Hematopoietic multipotent progenitor cell treated with erythropoietin and hydrocortisone succinate and interleukin-3 and kit ligand, for 17 days (in vitro differentiated cells): Measurements from ENCODE around the gene CCDC106.
A peak's percentile ranks its signal among the peaks of the same experiment; 100 is the strongest.

ENCODE experiments used
- DNase-seq: peaks from one replicate; pipeline ENCODE4 v3.0.0-alpha.2; 2015; ENCODE audit warnings: low spot score

CCDC106 gene

GRCh38 chr19:55647732-55648584 is at the start of gene CCDC106:
Gene CCDC106, plus strand, starts transcription at chr19:55648212. Its CDS starts 835 bp downstream, at chr19:55649047.
- DNase-seq: no peak

DNA sequence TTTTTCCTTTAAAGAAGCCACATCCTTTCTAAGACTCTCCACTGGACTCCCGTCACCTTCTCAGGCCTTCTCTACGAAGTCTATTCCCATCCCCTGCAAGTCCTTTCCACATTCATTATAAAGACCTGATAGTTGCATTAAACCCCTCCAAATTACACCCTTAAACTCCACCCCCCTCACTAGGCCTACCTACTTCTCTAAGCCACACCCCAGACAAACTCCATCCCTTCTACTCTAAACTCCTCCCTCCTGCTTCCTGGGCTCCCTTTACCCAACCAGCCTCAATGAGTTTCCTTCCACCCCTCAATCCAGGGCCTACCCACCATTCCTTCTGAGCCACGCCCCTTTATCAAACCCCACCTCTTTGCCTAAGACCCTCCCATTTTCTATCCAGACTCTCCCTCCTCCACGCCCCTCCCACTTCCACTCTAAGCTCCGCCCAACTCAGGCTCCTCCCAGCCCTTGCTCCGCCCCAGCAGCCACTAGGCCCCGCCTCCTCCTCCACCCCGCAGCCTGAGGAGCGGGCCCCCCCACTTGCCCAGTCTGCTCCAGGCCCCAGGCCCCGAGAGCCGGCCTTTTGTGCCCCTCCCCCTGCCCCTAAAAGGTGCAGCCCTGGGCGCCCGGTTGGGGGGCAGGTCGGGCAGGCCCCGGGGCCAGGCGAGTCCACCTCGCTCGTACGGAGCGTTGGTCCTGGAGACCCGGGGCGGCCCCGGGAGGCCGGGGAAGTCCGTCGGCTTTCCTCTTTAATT is 49.1 kb upstream of the CCDC106 start:
- DNase-seq: peak; percentile 97

- peak; percentile 95 for DNase-seq
Observed at GRCh38 chr19:55599468-55599841, 48.6 kb upstream of the CCDC106 start, which contains the start of gene FIZ1. Gene FIZ1, minus strand, starts transcription at chr19:55599517. Its CDS starts 1,652 bp downstream, at chr19:55597865.

DNA sequence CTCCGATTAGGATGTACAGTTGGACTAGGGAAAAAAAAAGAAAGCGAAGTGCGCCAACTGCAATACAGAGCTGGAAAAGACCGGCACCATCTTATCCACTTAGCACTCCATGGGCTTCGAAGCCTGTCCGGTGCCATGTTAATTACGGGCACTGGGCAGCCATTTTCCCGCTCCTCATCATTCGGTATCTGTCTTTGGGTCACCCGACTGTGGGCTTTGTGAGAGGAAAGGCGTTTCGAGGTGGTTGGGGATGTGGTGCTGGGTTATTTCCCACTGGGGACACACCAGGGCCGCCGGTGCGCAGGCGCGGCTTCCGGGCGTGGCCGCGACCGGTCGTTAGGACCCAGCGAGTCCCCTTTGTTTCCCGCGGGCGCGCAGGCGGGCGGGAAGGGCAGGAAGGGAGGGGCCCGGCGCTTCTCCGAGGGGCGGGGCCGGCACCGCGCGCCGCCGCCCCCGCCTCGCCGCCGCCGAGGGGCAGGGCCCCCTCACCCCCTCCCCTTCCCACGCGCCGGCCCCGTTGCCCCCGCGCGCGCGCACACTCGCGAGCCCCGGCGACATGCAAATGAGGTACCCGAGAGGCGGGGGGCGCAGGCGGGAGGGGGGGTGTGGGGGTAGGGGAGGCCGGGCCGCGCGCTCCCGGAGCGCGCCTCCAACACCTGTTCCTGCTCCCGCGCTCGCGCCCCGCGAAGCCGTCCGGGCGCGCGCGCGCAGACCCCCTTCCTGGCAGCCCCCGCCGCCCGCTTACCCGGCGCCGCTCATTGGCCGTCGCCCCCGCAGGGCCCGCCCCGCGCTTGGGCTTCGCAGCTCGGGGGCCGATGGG is 48.0 kb upstream of the CCDC106 start, which contains the start of gene ZNF524:
Gene ZNF524 (plus strand): TSS at position 447 of the 820 bp plus-strand sequence. CDS start 1,825 bp downstream, outside the sequence.
- DNase-seq: no peak

GRCh38 chr19:55600662-55601028 is 47.4 kb upstream of the CCDC106 start:
- no peak for DNase-seq

DNA sequence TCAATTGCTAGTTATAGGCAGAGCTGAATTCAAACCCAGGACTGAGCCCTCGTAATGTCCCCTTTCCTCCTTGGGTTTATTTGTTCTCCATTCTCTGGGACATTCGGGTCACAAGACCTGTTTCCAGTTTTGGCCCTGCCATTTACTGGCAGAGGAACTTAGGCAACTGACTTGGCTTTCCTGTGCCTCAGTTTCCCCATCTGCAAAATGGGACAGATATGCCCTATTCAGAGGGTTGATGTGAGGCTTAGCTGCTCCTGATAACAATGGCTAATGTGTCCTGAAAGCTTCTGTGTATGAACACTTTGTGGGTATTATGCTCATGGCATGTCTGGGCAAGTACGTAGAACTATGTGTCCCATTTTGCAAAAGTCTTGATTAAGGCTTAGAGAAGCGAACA is 46.9 kb upstream of the CCDC106 start:
- DNase-seq: peak; percentile 15

- no peak for DNase-seq
Observed at GRCh38 chr19:55602104-55603001, 45.7 kb upstream of the CCDC106 start.

GRCh38 chr19:55603115-55603514 is 44.9 kb upstream of the CCDC106 start:
- no peak for DNase-seq

DNA sequence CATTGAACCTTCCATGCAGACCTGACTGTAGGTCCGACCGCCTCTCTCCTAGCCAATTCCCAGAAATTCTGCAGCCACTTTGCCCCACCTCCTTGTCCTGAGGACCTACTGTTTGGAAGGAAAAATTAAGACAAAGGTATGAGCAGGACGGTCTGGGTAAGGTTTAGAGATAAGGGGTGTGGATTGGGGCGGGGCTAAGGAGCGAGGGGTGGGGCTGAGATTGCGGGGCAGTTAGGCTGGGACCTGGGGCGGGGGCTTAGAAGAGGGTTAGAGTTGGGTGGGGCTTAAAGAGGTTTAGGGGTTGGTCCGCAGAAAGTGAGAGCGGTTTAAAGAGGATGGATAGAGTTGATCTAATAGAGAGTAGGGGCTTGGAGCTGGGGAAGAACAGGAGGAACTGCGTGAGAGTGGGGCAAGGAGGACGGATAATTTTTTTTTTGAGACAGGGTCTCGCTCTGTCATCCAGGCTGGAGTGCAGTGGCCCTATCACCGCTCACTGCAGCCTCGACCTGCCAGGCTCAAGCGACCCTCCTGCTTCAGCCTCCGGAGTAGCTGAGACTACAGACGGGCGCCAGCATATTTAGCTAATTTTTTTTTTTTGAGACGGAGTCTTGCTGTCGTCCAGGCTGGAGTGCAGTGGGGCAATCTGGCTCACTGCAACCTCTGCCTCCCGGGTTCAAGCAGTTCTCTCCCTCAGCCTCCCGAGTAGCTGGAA is 44.3 kb upstream of the CCDC106 start:
- peak; percentile 21 for DNase-seq

DNA sequence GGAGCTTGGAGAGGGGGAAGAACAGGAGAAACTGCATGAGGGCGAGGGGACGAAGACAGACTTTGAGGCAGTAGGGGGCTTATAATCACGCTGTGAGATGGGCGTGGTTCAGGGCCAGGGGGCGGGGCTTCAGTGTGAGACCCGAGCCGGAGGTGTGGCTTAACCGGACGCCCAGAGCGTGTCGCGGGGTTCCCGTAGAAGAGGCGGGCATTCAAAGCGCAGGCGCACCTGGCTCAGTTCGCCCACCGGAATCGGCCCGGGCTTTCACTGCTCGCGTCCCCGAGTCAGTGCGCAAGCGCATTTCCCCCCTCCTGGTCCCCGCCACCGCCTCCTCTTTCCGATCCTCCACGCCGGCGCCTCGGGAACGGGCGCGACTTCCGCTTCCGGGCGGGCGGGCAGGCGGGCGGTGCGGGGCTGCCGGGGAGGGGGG is 42.8 kb upstream of the CCDC106 start:
- DNase-seq: peak; percentile 85

- peak; percentile 55 for DNase-seq
Observed at GRCh38 chr19:55605637-55606470, 42.2 kb upstream of the CCDC106 start, which contains the start of gene ZNF865. Gene ZNF865, plus strand, starts transcription at chr19:55605647. Its CDS starts 7,972 bp downstream, at chr19:55613619.

GRCh38 chr19:55606471-55606787 is 41.6 kb upstream of the CCDC106 start:
- DNase-seq: no peak

- DNase-seq: no peak
Observed at GRCh38 chr19:55606817-55607216, 41.2 kb upstream of the CCDC106 start.

DNA sequence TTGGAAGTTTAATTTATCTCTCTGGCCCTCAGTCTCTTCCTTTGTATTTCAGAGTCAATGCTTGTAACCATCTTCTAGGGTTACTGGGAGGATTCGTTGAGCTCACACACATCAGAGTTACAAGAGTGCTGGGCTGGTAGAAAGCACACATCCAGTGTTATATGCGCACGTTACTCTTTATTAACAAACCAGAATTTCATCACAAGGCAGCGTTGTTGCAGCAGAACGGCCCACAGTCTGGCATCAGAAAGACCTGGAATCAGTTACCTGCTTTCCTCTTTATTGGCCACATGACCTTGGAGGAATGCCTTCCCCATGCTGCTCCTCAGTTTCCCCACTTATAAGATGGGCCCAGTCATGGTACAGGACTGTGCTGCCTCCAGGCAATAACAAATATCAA is 38.7 kb upstream of the CCDC106 start:
- DNase-seq: no peak

DNA sequence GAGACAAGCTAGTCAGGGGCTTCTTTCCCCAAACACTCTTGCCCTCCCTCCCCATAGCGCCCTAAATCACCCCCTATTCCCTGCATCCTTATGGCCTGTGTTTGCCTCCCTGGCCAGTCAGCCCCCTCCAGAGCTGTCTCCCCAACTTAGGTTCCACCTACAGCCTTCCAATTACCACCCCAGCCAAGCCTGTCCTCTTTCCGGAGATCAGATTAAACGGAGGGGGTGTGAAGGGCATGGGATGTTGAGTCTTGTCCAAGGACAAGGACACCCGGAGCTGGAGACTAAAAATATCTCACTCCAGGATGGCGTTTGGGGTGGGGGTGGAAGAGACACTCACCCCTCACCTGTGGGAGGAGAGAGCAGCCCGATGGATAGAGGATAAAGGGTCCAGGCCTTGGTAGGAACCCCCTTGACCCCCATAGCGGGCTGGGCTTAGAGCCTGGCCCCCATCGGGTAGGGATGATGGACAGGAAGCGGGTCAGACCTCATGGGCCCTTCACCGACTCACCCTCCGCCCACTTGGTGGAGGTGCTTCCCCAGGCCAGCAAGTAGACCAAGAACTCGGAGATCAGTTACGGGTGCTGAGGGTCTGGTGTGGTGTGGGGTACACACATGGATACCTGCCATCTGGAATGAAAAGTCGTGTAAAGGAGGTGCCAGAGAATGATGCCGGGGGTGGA is 36.6 kb upstream of the CCDC106 start:
- no peak for DNase-seq

DNA sequence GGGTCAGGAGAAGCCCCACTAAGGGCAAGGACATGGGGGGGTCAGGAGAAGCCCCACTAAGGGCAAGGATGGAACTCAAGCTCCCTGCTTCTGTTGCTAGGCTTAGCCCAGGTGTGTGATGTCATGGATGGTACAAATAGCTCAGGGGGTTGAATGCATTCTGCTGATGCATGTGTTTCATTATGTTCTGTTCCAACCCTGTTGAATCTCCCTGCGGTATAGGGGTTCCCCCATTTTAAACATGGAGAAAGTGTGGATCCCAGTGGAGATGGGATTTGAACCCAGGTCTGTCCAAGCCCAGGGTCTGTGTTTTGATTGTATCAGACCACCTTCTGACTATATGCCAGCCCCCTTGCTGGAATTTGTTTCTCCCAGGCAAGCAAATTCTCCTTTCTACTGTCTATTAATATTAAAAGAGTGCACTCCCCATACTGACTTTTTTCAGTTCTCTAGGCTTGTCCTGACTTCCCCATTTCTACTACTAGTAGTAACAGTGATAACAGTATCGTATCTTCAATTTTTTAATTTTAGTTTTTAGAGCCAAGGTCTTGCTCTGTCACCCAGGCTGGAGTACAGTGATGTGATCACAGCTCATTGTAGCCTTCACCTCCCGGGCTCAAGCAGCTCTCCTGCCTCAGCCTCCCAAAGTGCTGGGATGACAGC is 35.9 kb upstream of the CCDC106 start:
- no peak for DNase-seq

- no peak for DNase-seq
Observed at GRCh38 chr19:55613396-55613795, 34.6 kb upstream of the CCDC106 start.

DNA sequence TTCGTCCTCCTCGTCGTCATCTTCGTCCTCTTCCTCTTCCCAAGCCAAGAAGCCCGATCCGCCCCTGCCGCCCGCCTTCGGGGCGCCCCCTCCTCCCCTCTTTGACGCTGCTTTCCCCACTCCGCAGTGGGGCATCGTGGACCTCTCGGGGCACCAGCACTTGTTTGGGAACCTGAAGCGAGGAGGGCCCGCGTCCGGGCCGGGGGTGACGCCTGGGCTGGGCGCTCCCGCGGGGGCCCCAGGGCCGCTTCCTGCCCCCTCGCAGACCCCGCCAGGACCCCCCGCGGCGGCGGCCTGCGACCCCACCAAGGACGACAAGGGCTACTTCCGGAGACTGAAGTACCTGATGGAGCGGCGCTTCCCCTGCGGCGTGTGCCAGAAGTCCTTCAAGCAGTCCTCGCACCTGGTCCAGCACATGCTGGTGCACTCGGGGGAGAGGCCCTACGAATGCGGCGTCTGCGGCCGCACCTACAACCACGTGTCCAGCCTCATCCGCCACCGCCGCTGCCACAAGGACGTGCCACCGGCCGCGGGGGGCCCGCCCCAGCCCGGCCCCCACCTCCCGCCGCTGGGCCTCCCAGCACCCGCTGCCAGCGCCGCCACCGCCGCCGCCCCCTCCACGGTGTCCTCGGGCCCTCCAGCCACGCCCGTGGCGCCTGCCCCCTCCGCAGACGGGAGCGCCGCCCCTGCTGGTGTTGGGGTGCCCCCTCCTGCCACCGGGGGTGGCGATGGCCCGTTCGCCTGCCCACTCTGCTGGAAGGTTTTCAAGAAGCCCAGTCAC is 33.9 kb upstream of the CCDC106 start:
- DNase-seq: no peak
